Mammary epithelial cell (primary cell): ENCODE results near the gene WDR46.
A peak's percentile ranks its signal among the peaks of the same experiment; 100 is the strongest.

ENCODE experiments used
- EZH2 ChIP-seq: IDR thresholded peaks from 2 replicates; pipeline ENCODE4 v1.6.1; 2012; ENCODE audit warnings: low read length, inconsistent platforms, borderline replicate concordance
- TF ChIP-seq, protein P1 (sequence below), 2 donors: IDR thresholded peaks in 1 of 2; conservative IDR thresholded peaks in 1 of 2; 2 replicates each; pipeline ENCODE4 v1.5.1; 2011 to 2012; ENCODE audit warnings: inconsistent platforms in 2 of 2, low read length in 2 of 2, mild to moderate bottlenecking in 2 of 2, control low read depth in 1 of 2, low read depth in 1 of 2; ENCODE audit not compliant: insufficient read depth in 1 of 2; ENCODE audit errors: extremely low read depth in 1 of 2

DNA sequence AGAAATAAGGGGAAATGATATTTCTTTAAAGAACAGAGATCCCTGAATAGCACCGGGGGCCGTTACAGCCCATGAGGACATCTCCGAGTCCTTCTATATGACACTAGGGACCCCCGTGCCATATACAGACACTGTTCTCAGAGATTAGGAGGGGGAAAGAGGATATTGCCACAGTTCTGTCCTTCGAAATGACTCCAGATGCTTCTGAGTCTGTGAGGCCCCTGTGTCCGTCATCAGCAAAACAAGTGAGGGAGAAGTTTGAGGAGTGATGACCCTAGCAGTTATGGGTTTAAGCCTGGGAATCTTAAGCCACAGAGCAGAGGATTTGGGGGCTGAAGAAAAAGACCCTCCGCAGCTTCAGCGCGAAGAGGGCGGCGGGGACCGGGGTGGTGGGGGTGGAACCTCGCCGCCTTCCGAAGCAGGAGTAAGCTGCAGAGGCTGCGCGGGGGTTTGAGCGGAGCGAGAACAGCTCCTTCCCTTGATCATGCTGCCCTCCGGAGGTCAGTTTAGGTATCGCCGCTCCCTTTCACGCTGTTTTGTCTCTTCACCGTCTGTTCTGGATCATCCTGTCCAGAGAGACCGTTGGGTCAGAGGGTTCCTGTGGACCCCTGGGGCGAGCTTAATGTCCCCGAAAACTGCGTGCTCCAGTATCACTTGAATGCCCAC lies 40.9 kb downstream of the WDR46 start:
- TF ChIP-seq EZH2: no peak
- TF ChIP-seq, protein P1, sequence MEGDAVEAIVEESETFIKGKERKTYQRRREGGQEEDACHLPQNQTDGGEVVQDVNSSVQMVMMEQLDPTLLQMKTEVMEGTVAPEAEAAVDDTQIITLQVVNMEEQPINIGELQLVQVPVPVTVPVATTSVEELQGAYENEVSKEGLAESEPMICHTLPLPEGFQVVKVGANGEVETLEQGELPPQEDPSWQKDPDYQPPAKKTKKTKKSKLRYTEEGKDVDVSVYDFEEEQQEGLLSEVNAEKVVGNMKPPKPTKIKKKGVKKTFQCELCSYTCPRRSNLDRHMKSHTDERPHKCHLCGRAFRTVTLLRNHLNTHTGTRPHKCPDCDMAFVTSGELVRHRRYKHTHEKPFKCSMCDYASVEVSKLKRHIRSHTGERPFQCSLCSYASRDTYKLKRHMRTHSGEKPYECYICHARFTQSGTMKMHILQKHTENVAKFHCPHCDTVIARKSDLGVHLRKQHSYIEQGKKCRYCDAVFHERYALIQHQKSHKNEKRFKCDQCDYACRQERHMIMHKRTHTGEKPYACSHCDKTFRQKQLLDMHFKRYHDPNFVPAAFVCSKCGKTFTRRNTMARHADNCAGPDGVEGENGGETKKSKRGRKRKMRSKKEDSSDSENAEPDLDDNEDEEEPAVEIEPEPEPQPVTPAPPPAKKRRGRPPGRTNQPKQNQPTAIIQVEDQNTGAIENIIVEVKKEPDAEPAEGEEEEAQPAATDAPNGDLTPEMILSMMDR (conservative IDR thresholded peaks at IDR 0.05 in 1 of 2, IDR thresholded peaks at IDR 0.05 in 1 of 2; ENCODE audit: extremely low read depth in 1 of 2, insufficient read depth in 1 of 2, low read depth in 1 of 2, low read length in 2 of 2): peak; percentile 87 to 94
